PC-3 (cell line): ENCODE results near the gene ACAP3. TPM values are rescaled to one million over a fixed set of nuclear protein-coding genes. Genes with fewer than 3 reads are reported as not detected.

Source experiments
- ATAC-seq: fragments of 200-7000 bp; cut with Tn5 transposase; 2 replicates; pipeline ENCODE4 v1.9.1; 2020; ENCODE audit warnings: mild to moderate bottlenecking, moderate library complexity
- BruUV-seq: library from RNA; stranded (reverse); fragments of 400-500 nt; replicated peaks from 2 replicates; lab custom pipeline; 2021; lab: Mats Ljungman, UMichigan
- CTCF ChIA-PET: fragments of 300-600 bp; sonication (Branson Sonifier 250); formaldehyde crosslinking; loops from one replicate; lab custom pipeline; 2022; ENCODE audit warnings: antibody characterized with exemption; lab: Charles Lee
- POLR2A ChIA-PET: fragments of 300-600 bp; sonication (Branson Sonifier 250); formaldehyde crosslinking; loops from one replicate; lab custom pipeline; 2022; ENCODE audit warnings: antibody characterized with exemption; ENCODE audit not compliant: unreplicated experiment; lab: Charles Lee
- DNase-seq: peaks from one replicate; pipeline ENCODE4 v3.0.0-alpha.2; 2015
- H2AFZ ChIP-seq: fragments of 300-600 bp; sonication (generic); 2 replicates; pipeline ENCODE4 v1.6.0; 2016; ENCODE audit warnings: antibody characterized with exemption, low read length
- H3F3A ChIP-seq: fragments of 300-600 bp; sonication (generic); one replicate; pipeline ENCODE4 v1.6.0; 2017; ENCODE audit warnings: antibody characterized with exemption, low read length, control low read depth, mild to moderate bottlenecking; ENCODE audit not compliant: unreplicated experiment
- H3K27ac ChIP-seq: fragments of 300-600 bp; sonication (generic); 2 replicates; pipeline ENCODE4 v1.5.1; 2016; ENCODE audit warnings: mild to moderate bottlenecking, low read length
- H3K27me3 ChIP-seq: fragments of 300-600 bp; sonication (generic); 2 replicates; pipeline ENCODE4 v1.6.1; 2016; ENCODE audit warnings: low read length, mixed read lengths
- H3K36me3 ChIP-seq: fragments of 300-600 bp; sonication (generic); 2 replicates; pipeline ENCODE4 v1.6.1; 2016; ENCODE audit warnings: low read depth, mixed run types, low read length, mixed read lengths
- H3K4me1 ChIP-seq: fragments of 300-600 bp; sonication (generic); 2 replicates; pipeline ENCODE4 v1.5.1; 2016; ENCODE audit warnings: low read length; ENCODE audit not compliant: insufficient read depth
- H3K4me2 ChIP-seq: fragments of 300-600 bp; sonication (generic); 2 replicates; pipeline ENCODE4 v1.6.0; 2016; ENCODE audit warnings: low read length
- H3K4me3 ChIP-seq: fragments of 300-600 bp; sonication (generic); 2 replicates; pipeline ENCODE4 v1.5.1; 2016; ENCODE audit warnings: mild to moderate bottlenecking, low read length, mixed read lengths
- H3K79me2 ChIP-seq: fragments of 300-600 bp; sonication (generic); 2 replicates; pipeline ENCODE4 v1.6.1; 2017; ENCODE audit warnings: low read length, mixed read lengths
- H3K9ac ChIP-seq: fragments of 300-600 bp; sonication (generic); 2 replicates; pipeline ENCODE4 v1.6.0; 2016; ENCODE audit warnings: mild to moderate bottlenecking, low read length
- H3K9me2 ChIP-seq: fragments of 300-600 bp; sonication (generic); replicated peaks from 2 replicates; pipeline ENCODE4 v1.6.1; 2016; ENCODE audit warnings: mixed run types, low read length, mixed read lengths
- H3K9me3 ChIP-seq: fragments of 300-600 bp; sonication (generic); 2 replicates; pipeline ENCODE4 v1.6.1; 2016; ENCODE audit warnings: low read length, mixed read lengths
- H4K20me1 ChIP-seq: fragments of 300-600 bp; sonication (generic); 2 replicates; pipeline ENCODE4 v1.6.1; 2016; ENCODE audit warnings: low read length, mixed read lengths
- CTCF ChIP-seq: fragments of 300-600 bp; sonication (generic); conservative IDR thresholded peaks from 2 replicates; pipeline ENCODE4 v1.5.1; 2017; ENCODE audit warnings: antibody characterized with exemption, low read depth, mild to moderate bottlenecking, low read length
- EZH2 ChIP-seq: fragments of 300-600 bp; sonication (generic); IDR thresholded peaks from one replicate; pipeline ENCODE4 v1.6.1; 2017; ENCODE audit warnings: antibody characterized with exemption, mild to moderate bottlenecking, low read length; ENCODE audit not compliant: unreplicated experiment
- EZH2phosphoT487 ChIP-seq: fragments of 300-600 bp; sonication (generic); IDR thresholded peaks from 2 replicates; pipeline ENCODE4 v1.6.1; 2018; ENCODE audit warnings: mild to moderate bottlenecking, antibody characterized with exemption, low read length, borderline replicate concordance
- intact Hi-C: fragments of 100-400 bp; cut with micrococcal nuclease; formaldehyde crosslinking; loops from 2 replicates; pipeline ENCODE4 v1.9.0; 2023
- total RNA-seq: library from RNA; depleted of rRNA; stranded (reverse); fragments of >200 nt; gene quantifications from 2 replicates; pipeline ENCODE4 v1.2.3, GENCODE V29; 2014

ACAP3 gene
- total RNA-seq, 1 experiment from 2014 or later: 116 TPM

- CTCF ChIA-PET: interaction anchor here (0.5 kb wide), 1 partner anchor 138 kb away, joined by 9 read pairs; no protein-coding TSS in a partner anchor
- POLR2A ChIA-PET: no interaction called here
- Histone ChIP-seq H3K27ac (no peak overlapping the region), H3K4me1 (peaks cover 36% of the 10 kb centered on the region), H4K20me1 (peaks cover 5% of the 10 kb centered on the region; the same call in 1 of the 2 replicates), H3K9ac (no peak overlapping the region), H3K27me3 (no peaks in the 10 kb centered on the region), H3K9me2 (no peaks in the 10 kb centered on the region), H3F3A (no peaks in the 10 kb centered on the region), H3K9me3 (no peaks in the 10 kb centered on the region), H3K79me2 (no peaks in the 10 kb centered on the region; the same call in 1 of the 2 replicates), H2AFZ (no peak overlapping the region), H3K4me3 (no peak overlapping the region), H3K36me3 (peaks cover 32% of the 10 kb centered on the region), H3K4me2 (no peak overlapping the region)
- ATAC-seq: no peak
- BruUV-seq: no TSS peak
- intact Hi-C loops: no loop called here
- no peak for DNase-seq
- no peak for TF ChIP-seq EZH2
- TF ChIP-seq CTCF: no peak
- TF ChIP-seq EZH2phosphoT487: no peak
These were observed 27.1 kb upstream of the ACAP3 start for GRCh38 chr1:1334835-1335234.

- H3K9ac ChIP-seq: no peak overlapping the region
These were observed 26.0 kb upstream of the ACAP3 start for GRCh38 chr1:1333551-1334241.

GRCh38 chr1:1332774-1333480 is 25.2 kb upstream of the ACAP3 start:
- ChIA-PET CTCF (no interaction called here), POLR2A (no interaction called here)
- Histone ChIP-seq H3K4me2 (peak overlapping the region; percentile 25; the same call in 1 of the 2 replicates), H3K79me2 (no peaks in the 10 kb centered on the region), H2AFZ (no peak overlapping the region), H3K9me2 (no peaks in the 10 kb centered on the region), H3K4me1 (peaks cover 36% of the 10 kb centered on the region), H4K20me1 (peaks cover 5% of the 10 kb centered on the region; the same call in 1 of the 2 replicates), H3K27me3 (no peaks in the 10 kb centered on the region), H3K27ac (no peak overlapping the region), H3K9me3 (no peaks in the 10 kb centered on the region), H3F3A (no peaks in the 10 kb centered on the region), H3K4me3 (no peak overlapping the region), H3K9ac (no peak overlapping the region), H3K36me3 (peaks cover 21% of the 10 kb centered on the region)
- intact Hi-C loops: no loop called here
- BruUV-seq: no TSS peak
- ATAC-seq (peak; percentile 27), DNase-seq (peak; percentile 73)
- no peak for TF ChIP-seq CTCF
- no peak; the same call in 1 of the 2 replicates for TF ChIP-seq EZH2phosphoT487
- no peak for TF ChIP-seq EZH2

More at GRCh38 chr1:1333551-1334241, 26.0 kb upstream of the ACAP3 start:
- H3K79me2 ChIP-seq: no peaks in the 10 kb centered on the region
- ChIA-PET POLR2A (interaction anchor here (0.7 kb wide), 1 partner anchor 25 kb away, joined by 4 read pairs; no protein-coding TSS in a partner anchor), CTCF (no interaction called here)
- peak; percentile 2 for ATAC-seq
- intact Hi-C loops: no loop called here
- H3K4me1 ChIP-seq: peaks cover 36% of the 10 kb centered on the region
- H3F3A ChIP-seq: no peaks in the 10 kb centered on the region
- no TSS peak for BruUV-seq
- no peak overlapping the region for H3K27ac ChIP-seq
- TF ChIP-seq EZH2 (no peak), EZH2phosphoT487 (no peak)
- H3K9me3 ChIP-seq: no peaks in the 10 kb centered on the region
- no peak for DNase-seq
- H3K4me3 ChIP-seq: no peak overlapping the region
- H3K9me2 ChIP-seq: no peaks in the 10 kb centered on the region
- no peak overlapping the region for H3K4me2 ChIP-seq
- no peaks in the 10 kb centered on the region for H3K27me3 ChIP-seq
- H2AFZ ChIP-seq: no peak overlapping the region
- peaks cover 27% of the 10 kb centered on the region for H3K36me3 ChIP-seq
- peaks cover 5% of the 10 kb centered on the region; the same call in 1 of the 2 replicates for H4K20me1 ChIP-seq
